Measurements from ENCODE around the gene DOCK1.

The DOCK1 gene

GRCh38 chr10:127326883-127327282 lies 421.7 kb downstream of the DOCK1 start:
- DNase-seq = no peak

GRCh38 chr10:127331696-127332095 lies 426.5 kb downstream of the DOCK1 start:
- no peak for DNase-seq

GRCh38 chr10:127332631-127333030 lies 427.4 kb downstream of the DOCK1 start:
- DNase-seq = no peak

- no peak for DNase-seq
Observed at GRCh38 chr10:127337801-127338200, 432.6 kb downstream of the DOCK1 start.

GRCh38 chr10:127338399-127339110 lies 433.3 kb downstream of the DOCK1 start:
- DNase-seq = no peak

GRCh38 chr10:127343821-127344220 lies 438.6 kb downstream of the DOCK1 start:
- DNase-seq = no peak

GRCh38 chr10:127344346-127344745 lies 439.1 kb downstream of the DOCK1 start:
- DNase-seq = no peak

GRCh38 chr10:127345231-127345965 lies 440.2 kb downstream of the DOCK1 start:
- DNase-seq = no peak

GRCh38 chr10:127346604-127347003 lies 441.4 kb downstream of the DOCK1 start:
- DNase-seq = no peak

GRCh38 chr10:127347202-127347959 lies 442.2 kb downstream of the DOCK1 start:
- DNase-seq = no peak

GRCh38 chr10:127349737-127350136 lies 444.5 kb downstream of the DOCK1 start:
- DNase-seq = no peak

GRCh38 chr10:127351542-127351941 lies 446.3 kb downstream of the DOCK1 start:
- DNase-seq = no peak

- DNase-seq = no peak
Observed at GRCh38 chr10:127353544-127353943, 448.3 kb downstream of the DOCK1 start.

GRCh38 chr10:127354255-127354654 lies 449.0 kb downstream of the DOCK1 start:
- DNase-seq = no peak

GRCh38 chr10:127354992-127355391 lies 449.8 kb downstream of the DOCK1 start:
- DNase-seq = no peak

GRCh38 chr10:127356360-127356759 lies 451.1 kb downstream of the DOCK1 start:
- no peak for DNase-seq

GRCh38 chr10:127357265-127357664 lies 452.0 kb downstream of the DOCK1 start:
- DNase-seq = no peak

- no peak for DNase-seq
Observed at GRCh38 chr10:127358337-127358736, 453.1 kb downstream of the DOCK1 start.

- no peak for DNase-seq
Observed at GRCh38 chr10:127364034-127364433, 458.8 kb downstream of the DOCK1 start.

GRCh38 chr10:127368101-127368500 lies 462.9 kb downstream of the DOCK1 start:
- no peak for DNase-seq

- DNase-seq = no peak
Observed at GRCh38 chr10:127368929-127369328, 463.7 kb downstream of the DOCK1 start.

GRCh38 chr10:127370601-127371000 lies 465.4 kb downstream of the DOCK1 start:
- no peak for DNase-seq

GRCh38 chr10:127372361-127372760 lies 467.1 kb downstream of the DOCK1 start:
- DNase-seq = no peak

All from activated CD8-positive, alpha-beta memory T cell treated with anti-CD3 and anti-CD28 coated beads for 24 hours (primary cell).